ENCODE results near the gene NLRP5. TPM values are rescaled to one million over a fixed set of nuclear protein-coding genes. Genes with fewer than 3 reads are reported as not detected.
A peak's percentile ranks its signal among the peaks of the same experiment; 100 is the strongest.
"Not testable (repeated sequence)": the region's sequence is repeated elsewhere in the genome, so short reads cannot be mapped to it uniquely, and the experiment has no call there.

Gene NLRP5
- total RNA-seq, 1 donor from 2014 or later = not detected

DNA sequence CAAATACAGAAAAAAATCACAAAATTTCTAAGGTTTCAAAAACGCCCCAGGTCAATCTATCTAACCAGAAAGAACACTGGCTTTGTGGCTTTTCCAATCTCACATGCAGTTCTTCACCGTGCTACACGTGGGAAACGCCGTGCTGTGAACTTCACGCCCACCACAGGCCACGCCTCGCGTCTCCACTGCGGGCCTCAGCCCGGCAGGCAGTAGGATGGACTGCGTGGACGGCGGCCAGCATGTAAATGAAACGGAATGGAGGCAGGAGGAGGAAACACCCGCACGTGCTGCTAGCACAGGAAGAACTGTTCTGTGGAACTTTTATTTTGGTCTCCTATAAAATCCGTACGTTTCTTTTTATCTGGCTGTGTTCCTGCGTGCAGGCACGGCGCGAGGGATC, 110.7 kb downstream of the NLRP5 start:
- Mint-ChIP-seq H3K27me3 (ENCODE audit: unreplicated experiment) (peaks cover 6% of the 10 kb centered on the region), H3K36me3 (ENCODE audit: unreplicated experiment) (peaks cover 28% of the 10 kb centered on the region), H3K4me3 (ENCODE audit: unreplicated experiment) (no peak overlapping the region), H3K4me1 (ENCODE audit: low read depth, unreplicated experiment) (peaks cover 11% of the 10 kb centered on the region), H3K9me3 (ENCODE audit: unreplicated experiment) (peaks cover 7% of the 10 kb centered on the region), H3K27ac (ENCODE audit: unreplicated experiment) (no peak overlapping the region)
- TF ChIP-seq, protein P1, sequence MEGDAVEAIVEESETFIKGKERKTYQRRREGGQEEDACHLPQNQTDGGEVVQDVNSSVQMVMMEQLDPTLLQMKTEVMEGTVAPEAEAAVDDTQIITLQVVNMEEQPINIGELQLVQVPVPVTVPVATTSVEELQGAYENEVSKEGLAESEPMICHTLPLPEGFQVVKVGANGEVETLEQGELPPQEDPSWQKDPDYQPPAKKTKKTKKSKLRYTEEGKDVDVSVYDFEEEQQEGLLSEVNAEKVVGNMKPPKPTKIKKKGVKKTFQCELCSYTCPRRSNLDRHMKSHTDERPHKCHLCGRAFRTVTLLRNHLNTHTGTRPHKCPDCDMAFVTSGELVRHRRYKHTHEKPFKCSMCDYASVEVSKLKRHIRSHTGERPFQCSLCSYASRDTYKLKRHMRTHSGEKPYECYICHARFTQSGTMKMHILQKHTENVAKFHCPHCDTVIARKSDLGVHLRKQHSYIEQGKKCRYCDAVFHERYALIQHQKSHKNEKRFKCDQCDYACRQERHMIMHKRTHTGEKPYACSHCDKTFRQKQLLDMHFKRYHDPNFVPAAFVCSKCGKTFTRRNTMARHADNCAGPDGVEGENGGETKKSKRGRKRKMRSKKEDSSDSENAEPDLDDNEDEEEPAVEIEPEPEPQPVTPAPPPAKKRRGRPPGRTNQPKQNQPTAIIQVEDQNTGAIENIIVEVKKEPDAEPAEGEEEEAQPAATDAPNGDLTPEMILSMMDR (IDR thresholded peaks at IDR 0.05; ENCODE audit: partially characterized antibody, unreplicated experiment) = no peak
- no peak for DNase-seq

DNA sequence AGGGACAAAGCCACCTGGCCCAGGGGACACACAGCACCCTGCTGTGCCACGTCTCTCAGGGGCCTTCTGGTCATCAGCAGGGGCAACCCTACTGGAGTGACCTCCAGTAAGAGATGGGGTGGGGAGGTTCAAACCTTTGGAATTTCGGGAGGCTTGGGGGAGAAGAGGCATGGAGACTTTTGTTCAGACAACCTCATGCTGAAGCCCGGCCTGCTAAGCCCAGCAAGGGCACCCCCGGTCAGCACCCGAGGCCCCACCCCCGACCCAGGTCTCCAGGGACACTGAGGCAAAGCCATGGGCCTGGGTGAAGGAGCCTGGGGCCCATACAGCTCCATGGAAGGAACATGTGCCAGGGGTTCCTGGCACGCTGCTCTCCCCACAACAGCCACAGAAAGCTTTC, 111.2 kb downstream of the NLRP5 start:
- no peak for DNase-seq
- Mint-ChIP-seq H3K27me3 (ENCODE audit: unreplicated experiment) (peaks cover 8% of the 10 kb centered on the region), H3K4me3 (ENCODE audit: unreplicated experiment) (no peak overlapping the region), H3K36me3 (ENCODE audit: unreplicated experiment) (peaks cover 24% of the 10 kb centered on the region), H3K9me3 (ENCODE audit: unreplicated experiment) (peaks cover 7% of the 10 kb centered on the region), H3K4me1 (ENCODE audit: low read depth, unreplicated experiment) (peaks cover 11% of the 10 kb centered on the region), H3K27ac (ENCODE audit: unreplicated experiment) (no peak overlapping the region)
- TF ChIP-seq, protein P1 (IDR thresholded peaks at IDR 0.05; ENCODE audit: partially characterized antibody, unreplicated experiment) = no peak

- DNase-seq; H3K27me3 Mint-ChIP-seq (ENCODE audit: unreplicated experiment); H3K27ac Mint-ChIP-seq (ENCODE audit: unreplicated experiment); H3K9me3 Mint-ChIP-seq (ENCODE audit: unreplicated experiment); H3K4me3 Mint-ChIP-seq (ENCODE audit: unreplicated experiment): not testable (repeated sequence)
- Mint-ChIP-seq H3K36me3 (ENCODE audit: unreplicated experiment) (peaks cover 19% of the 10 kb centered on the region), H3K4me1 (ENCODE audit: low read depth, unreplicated experiment) (peaks cover 11% of the 10 kb centered on the region)
These were observed 111.7 kb downstream of the NLRP5 start for GRCh38 chr19:56098237-56098636.

DNA sequence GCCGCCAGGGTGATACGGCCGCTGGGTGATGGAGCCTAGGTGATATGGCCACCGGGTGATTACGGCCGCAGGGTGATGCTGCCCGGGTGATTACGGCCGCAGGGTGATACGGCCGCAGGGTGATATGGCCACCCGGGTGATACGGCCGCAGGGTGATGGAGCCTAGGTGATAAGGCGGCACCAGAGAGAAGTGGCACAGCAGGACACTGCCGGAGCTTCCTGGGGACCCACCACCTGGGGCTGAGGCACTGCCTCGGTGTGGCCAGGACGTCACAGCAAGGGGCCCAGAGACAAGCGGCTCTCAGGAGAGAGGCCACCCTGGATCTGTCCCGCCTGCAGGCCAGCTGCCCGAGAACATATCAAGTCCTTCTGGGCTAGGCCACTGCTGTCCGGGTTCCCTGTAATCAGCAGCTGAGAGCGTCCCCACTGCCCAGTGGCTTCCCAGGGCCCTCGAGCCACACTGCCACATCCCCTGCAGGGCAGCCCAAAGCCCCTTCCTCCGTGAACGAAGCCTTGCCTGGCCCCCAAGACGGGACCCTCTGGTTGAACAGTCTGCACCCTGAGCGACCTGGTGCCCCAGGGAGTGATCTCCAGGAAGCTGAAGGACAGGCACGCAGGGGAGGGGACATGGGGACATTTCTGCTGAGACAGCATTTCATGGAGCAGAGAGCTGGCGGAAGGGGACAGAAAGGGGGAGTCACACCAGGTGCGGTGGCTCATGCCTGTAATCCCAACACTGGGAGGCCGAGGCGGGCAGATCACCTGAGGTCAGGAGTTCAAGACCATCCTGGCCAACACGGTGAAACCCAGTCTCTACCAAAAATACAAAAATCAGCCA, 112.4 kb downstream of the NLRP5 start:
- TF ChIP-seq, protein P1 (IDR thresholded peaks at IDR 0.05; ENCODE audit: partially characterized antibody, unreplicated experiment) = no peak
- no peak overlapping the region for H3K27ac Mint-ChIP-seq (ENCODE audit: unreplicated experiment)

DNA sequence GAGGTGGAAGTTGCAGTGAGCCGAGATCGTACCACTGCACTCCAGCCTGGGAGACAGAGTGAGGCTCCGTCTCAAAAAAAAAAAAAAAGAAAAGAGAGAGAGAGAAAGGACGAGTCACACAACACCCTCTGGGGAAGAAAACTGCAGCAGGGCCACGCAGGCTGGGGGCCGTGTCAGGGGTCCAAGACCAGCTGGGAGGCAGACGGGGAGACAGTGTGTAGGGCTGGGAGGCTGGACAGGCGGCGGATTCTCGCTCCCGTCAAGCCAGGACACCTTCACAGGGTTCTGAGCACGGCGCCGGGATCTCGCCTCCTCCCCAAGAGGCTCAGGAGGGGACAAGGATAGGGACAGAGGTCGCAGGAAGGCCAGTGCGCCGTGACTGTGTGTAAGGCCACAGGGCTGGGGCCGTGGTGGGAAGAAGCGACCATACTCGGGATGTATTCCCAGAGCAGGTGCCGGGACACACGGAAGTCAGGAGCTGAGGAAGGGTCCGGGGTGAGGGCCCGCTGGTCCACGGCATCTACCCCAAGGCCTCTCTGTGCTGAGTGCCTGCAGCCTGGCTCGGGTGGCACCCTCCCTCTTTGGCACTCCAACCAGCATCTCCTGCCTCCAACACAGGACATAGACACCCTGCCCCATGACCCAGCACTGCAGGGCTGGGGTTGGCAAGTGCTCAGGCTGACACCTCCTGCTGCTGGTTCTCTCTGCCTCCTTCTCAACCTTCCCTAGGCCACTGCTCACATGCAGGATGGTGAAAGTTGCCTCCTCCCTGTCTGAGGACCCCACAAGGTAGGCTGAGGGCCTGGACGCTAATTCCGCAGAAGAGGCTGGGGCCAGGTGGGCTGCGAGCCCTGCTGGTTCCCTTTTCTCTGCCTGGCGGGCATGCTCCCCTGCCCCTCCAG, 113.3 kb downstream of the NLRP5 start:
- H3K27me3 Mint-ChIP-seq (ENCODE audit: unreplicated experiment) = peaks cover 2% of the 10 kb centered on the region

More for the DNA sequence above, 112.4 kb downstream of the NLRP5 start:
- Mint-ChIP-seq H3K4me3 (ENCODE audit: unreplicated experiment) (no peak overlapping the region), H3K36me3 (ENCODE audit: unreplicated experiment) (peaks cover 12% of the 10 kb centered on the region), H3K27me3 (ENCODE audit: unreplicated experiment) (peaks cover 2% of the 10 kb centered on the region), H3K4me1 (ENCODE audit: low read depth, unreplicated experiment) (peaks cover 11% of the 10 kb centered on the region), H3K9me3 (ENCODE audit: unreplicated experiment) (peaks cover 3% of the 10 kb centered on the region)
- DNase-seq = no peak

More for the DNA sequence above, 113.3 kb downstream of the NLRP5 start:
- Mint-ChIP-seq H3K36me3 (ENCODE audit: unreplicated experiment) (peaks cover 6% of the 10 kb centered on the region), H3K27ac (ENCODE audit: unreplicated experiment) (peak overlapping the region; percentile 38), H3K9me3 (ENCODE audit: unreplicated experiment) (peaks cover 5% of the 10 kb centered on the region), H3K4me3 (ENCODE audit: unreplicated experiment) (no peak overlapping the region), H3K4me1 (ENCODE audit: low read depth, unreplicated experiment) (peaks cover 13% of the 10 kb centered on the region)
- no peak for DNase-seq
- TF ChIP-seq, protein P1 (IDR thresholded peaks at IDR 0.05; ENCODE audit: partially characterized antibody, unreplicated experiment) = no peak
